Measurements from ENCODE around the gene RXYLT1.

DNA sequence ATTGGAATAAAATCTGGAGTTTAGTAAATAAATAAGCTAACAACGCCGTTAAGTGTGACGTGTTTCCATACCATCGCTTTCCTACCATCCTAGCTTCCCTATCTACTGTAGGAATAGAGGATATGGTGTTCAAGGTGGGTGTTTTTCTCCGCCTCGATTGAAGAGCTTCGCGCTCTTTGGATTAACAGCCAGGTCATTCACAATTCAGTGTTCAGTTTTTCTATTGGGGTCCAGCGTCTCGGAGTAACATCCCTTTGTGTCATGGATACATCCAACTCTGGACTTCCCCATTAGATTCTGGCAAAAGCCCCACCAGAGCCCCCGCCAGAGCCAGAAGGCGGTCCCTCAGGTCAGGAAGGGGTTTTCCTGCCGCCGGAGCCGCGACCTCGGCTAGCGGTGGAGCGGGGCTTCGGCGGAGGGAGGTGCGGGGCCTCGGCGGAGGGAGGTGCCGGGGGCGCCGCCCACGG is 63.6 kb downstream of the RXYLT1 start:
- TF ChIP-seq, protein P1, sequence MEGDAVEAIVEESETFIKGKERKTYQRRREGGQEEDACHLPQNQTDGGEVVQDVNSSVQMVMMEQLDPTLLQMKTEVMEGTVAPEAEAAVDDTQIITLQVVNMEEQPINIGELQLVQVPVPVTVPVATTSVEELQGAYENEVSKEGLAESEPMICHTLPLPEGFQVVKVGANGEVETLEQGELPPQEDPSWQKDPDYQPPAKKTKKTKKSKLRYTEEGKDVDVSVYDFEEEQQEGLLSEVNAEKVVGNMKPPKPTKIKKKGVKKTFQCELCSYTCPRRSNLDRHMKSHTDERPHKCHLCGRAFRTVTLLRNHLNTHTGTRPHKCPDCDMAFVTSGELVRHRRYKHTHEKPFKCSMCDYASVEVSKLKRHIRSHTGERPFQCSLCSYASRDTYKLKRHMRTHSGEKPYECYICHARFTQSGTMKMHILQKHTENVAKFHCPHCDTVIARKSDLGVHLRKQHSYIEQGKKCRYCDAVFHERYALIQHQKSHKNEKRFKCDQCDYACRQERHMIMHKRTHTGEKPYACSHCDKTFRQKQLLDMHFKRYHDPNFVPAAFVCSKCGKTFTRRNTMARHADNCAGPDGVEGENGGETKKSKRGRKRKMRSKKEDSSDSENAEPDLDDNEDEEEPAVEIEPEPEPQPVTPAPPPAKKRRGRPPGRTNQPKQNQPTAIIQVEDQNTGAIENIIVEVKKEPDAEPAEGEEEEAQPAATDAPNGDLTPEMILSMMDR (IDR thresholded peaks at IDR 0.05; ENCODE audit: insufficient read depth, low read length) = no peak
- TF ChIP-seq, protein P2, sequence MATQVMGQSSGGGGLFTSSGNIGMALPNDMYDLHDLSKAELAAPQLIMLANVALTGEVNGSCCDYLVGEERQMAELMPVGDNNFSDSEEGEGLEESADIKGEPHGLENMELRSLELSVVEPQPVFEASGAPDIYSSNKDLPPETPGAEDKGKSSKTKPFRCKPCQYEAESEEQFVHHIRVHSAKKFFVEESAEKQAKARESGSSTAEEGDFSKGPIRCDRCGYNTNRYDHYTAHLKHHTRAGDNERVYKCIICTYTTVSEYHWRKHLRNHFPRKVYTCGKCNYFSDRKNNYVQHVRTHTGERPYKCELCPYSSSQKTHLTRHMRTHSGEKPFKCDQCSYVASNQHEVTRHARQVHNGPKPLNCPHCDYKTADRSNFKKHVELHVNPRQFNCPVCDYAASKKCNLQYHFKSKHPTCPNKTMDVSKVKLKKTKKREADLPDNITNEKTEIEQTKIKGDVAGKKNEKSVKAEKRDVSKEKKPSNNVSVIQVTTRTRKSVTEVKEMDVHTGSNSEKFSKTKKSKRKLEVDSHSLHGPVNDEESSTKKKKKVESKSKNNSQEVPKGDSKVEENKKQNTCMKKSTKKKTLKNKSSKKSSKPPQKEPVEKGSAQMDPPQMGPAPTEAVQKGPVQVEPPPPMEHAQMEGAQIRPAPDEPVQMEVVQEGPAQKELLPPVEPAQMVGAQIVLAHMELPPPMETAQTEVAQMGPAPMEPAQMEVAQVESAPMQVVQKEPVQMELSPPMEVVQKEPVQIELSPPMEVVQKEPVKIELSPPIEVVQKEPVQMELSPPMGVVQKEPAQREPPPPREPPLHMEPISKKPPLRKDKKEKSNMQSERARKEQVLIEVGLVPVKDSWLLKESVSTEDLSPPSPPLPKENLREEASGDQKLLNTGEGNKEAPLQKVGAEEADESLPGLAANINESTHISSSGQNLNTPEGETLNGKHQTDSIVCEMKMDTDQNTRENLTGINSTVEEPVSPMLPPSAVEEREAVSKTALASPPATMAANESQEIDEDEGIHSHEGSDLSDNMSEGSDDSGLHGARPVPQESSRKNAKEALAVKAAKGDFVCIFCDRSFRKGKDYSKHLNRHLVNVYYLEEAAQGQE (IDR thresholded peaks at IDR 0.05; ENCODE audit: insufficient replicate concordance, low read depth) = no peak
- TF ChIP-seq SPI1 (IDR thresholded peaks at IDR 0.05; ENCODE audit: borderline replicate concordance, low read depth) (no peak), POLR2AphosphoS5 (IDR thresholded peaks at IDR 0.05; ENCODE audit: low read depth) (no peak)

All from HL-60 (cell line).